Mesodermal cell (in vitro differentiated cells): Measurements from ENCODE around the gene TM4SF5.

Experiments used
- H3K27ac ChIP-seq: 2 replicates; pipeline ENCODE4 v1.7.0; 2013; ENCODE audit warnings: mild to moderate bottlenecking, low read depth, low read length, moderate library complexity; ENCODE audit not compliant: severe bottlenecking
- H3K36me3 ChIP-seq: 2 replicates; pipeline ENCODE4 v1.7.1; 2013; ENCODE audit warnings: mild to moderate bottlenecking, low read length, moderate library complexity; ENCODE audit not compliant: control insufficient read depth, insufficient read depth
- H3K4me1 ChIP-seq: one replicate; pipeline ENCODE4 v1.7.1; 2013; ENCODE audit warnings: mild to moderate bottlenecking, low read length; ENCODE audit not compliant: insufficient read depth, control insufficient read depth, poor library complexity, severe bottlenecking
- H3K4me3 ChIP-seq: 2 replicates; pipeline ENCODE4 v1.7.0; 2013; ENCODE audit warnings: low read length, control low read depth, mild to moderate bottlenecking; ENCODE audit not compliant: insufficient read depth, poor library complexity, severe bottlenecking; ENCODE audit errors: extremely low read depth
- H3K9me3 ChIP-seq: 2 replicates; pipeline ENCODE4 v1.7.1; 2013; ENCODE audit warnings: mild to moderate bottlenecking, low read length, moderate library complexity; ENCODE audit not compliant: control insufficient read depth
- WGBS, 2 experiments: methylation state at CpG; one replicate each; pipeline ENCODE4 v1.1.5; 2013; ENCODE audit warnings: missing lambda C conversion rate in 2 of 2; ENCODE audit not compliant: insufficient coverage in 2 of 2; 5-methylcytosine and 5-hydroxymethylcytosine counted together

TM4SF5 gene

GRCh38 chr17:4777969-4778760 lies 6.5 kb downstream of the TM4SF5 start:
- Histone ChIP-seq H3K4me1 (no peaks in the 10 kb centered on the region), H3K4me3 (no peak overlapping the region), H3K9me3 (no peaks in the 10 kb centered on the region), H3K27ac (peak overlapping the region; percentile 45), H3K36me3 (no peaks in the 10 kb centered on the region)
- WGBS, 2 experiments = 83 to 85% methylated on average over 6 to 9 of the region's 9 CpGs

- Histone ChIP-seq H3K36me3 (no peaks in the 10 kb centered on the region), H3K9me3 (no peaks in the 10 kb centered on the region), H3K4me3 (no peak overlapping the region), H3K4me1 (no peaks in the 10 kb centered on the region), H3K27ac (no peak overlapping the region)
- WGBS, 2 experiments = 75 to 81% methylated on average over 7 to 11 of the region's 11 CpGs
Observed at GRCh38 chr17:4780325-4780955, 8.8 kb downstream of the TM4SF5 start.

- Histone ChIP-seq H3K4me3 (no peak overlapping the region), H3K27ac (no peak overlapping the region), H3K9me3 (no peaks in the 10 kb centered on the region), H3K4me1 (no peaks in the 10 kb centered on the region), H3K36me3 (no peaks in the 10 kb centered on the region)
- WGBS, 2 experiments = 68 to 75% methylated on average over 19 to 28 of the region's 28 CpGs
Observed at GRCh38 chr17:4782652-4783051, 11.0 kb downstream of the TM4SF5 start.

GRCh38 chr17:4785311-4786105 lies 13.8 kb downstream of the TM4SF5 start:
- H3K4me1 ChIP-seq = peaks cover 5% of the 10 kb centered on the region
- H3K9me3 ChIP-seq = no peaks in the 10 kb centered on the region
- H3K36me3 ChIP-seq = no peaks in the 10 kb centered on the region
- H3K4me3 ChIP-seq = no peak overlapping the region
- no peak overlapping the region for H3K27ac ChIP-seq
- WGBS, 2 experiments = 86 to 89% methylated on average over 51 to 55 of the region's 61 CpGs

- Histone ChIP-seq H3K36me3 (no peaks in the 10 kb centered on the region), H3K4me3 (no peak within 1 kb of the TSS), H3K4me1 (peaks cover 10% of the 10 kb centered on the region), H3K27ac (no peak within 1 kb of the TSS), H3K9me3 (no peaks in the 10 kb centered on the region)
- WGBS, 2 experiments = 73 to 81% methylated on average over 21 of the region's 24 CpGs
Observed at GRCh38 chr17:4786106-4786511, 14.4 kb downstream of the TM4SF5 start, which contains the start of gene VMO1. TSS of gene VMO1 (minus strand) at chr17:4786364. CDS start at chr17:4786352, 12 bp downstream.

GRCh38 chr17:4786516-4786915 lies 14.8 kb downstream of the TM4SF5 start:
- H3K27ac ChIP-seq = no peak overlapping the region
- no peaks in the 10 kb centered on the region for H3K36me3 ChIP-seq
- WGBS, 2 experiments = 29 to 67% methylated on average over 2 to 3 of the region's 6 CpGs
- H3K4me3 ChIP-seq = no peak overlapping the region
- peaks cover 10% of the 10 kb centered on the region for H3K4me1 ChIP-seq
- no peaks in the 10 kb centered on the region for H3K9me3 ChIP-seq

- H3K9me3 ChIP-seq = no peaks in the 10 kb centered on the region
- WGBS, 2 experiments = 94% methylated on average over 8 to 11 of the region's 14 CpGs
- H3K36me3 ChIP-seq = no peaks in the 10 kb centered on the region
- no peak overlapping the region for H3K27ac ChIP-seq
- peaks cover 10% of the 10 kb centered on the region for H3K4me1 ChIP-seq
- peak overlapping the region; percentile 62 for H3K4me3 ChIP-seq
Observed at GRCh38 chr17:4788159-4788806, 16.6 kb downstream of the TM4SF5 start.

GRCh38 chr17:4788807-4789700 lies 17.4 kb downstream of the TM4SF5 start, which contains the start of gene GLTPD2:
TSS of gene GLTPD2 (plus strand) at chr17:4788964. CDS start at chr17:4789012, 48 bp downstream.
- peak within 1 kb of the TSS; percentile 59 for H3K27ac ChIP-seq
- H3K9me3 ChIP-seq = no peaks in the 10 kb centered on the region
- peaks cover 10% of the 10 kb centered on the region for H3K4me1 ChIP-seq
- WGBS, 2 experiments = 5 to 8% methylated on average over 48 to 49 of the region's 62 CpGs
- H3K4me3 ChIP-seq = peak within 1 kb of the TSS; percentile 62
- H3K36me3 ChIP-seq = no peaks in the 10 kb centered on the region

GRCh38 chr17:4789701-4789950 lies 17.9 kb downstream of the TM4SF5 start:
- 0 to 1% methylated on average over 18 to 21 of the region's 25 CpGs for WGBS, 2 experiments
- peaks cover 10% of the 10 kb centered on the region for H3K4me1 ChIP-seq
- peak overlapping the region; percentile 59 for H3K27ac ChIP-seq
- no peaks in the 10 kb centered on the region for H3K36me3 ChIP-seq
- peak overlapping the region; percentile 62 for H3K4me3 ChIP-seq
- H3K9me3 ChIP-seq = no peaks in the 10 kb centered on the region
